Posterior vena cava (tissue), 2 donors: Measurements from ENCODE around the gene GMPPA. TPM values are rescaled to one million over a fixed set of nuclear protein-coding genes. Genes with fewer than 3 reads are reported as not detected.
A peak's percentile ranks its signal among the peaks of the same experiment; 100 is the strongest.

ENCODE experiments used
- DNase-seq: peaks from one replicate; pipeline ENCODE4 v3.0.0-alpha.2; 2020; ENCODE audit warnings: low spot score
- intact Hi-C, 2 donors: fragments of 100-400 bp; cut with DNase I; formaldehyde crosslinking; loops; one replicate each; pipeline versions ENCODE4 v1.14.1 to v1.14.2; 2022 to 2023
- total RNA-seq, 2 donors: library from RNA; stranded (reverse); fragmentation: NEBNext Ultra II Directional; extraction: Animal tissue kit (Norgen Biotek cat#: 25700); gene quantifications; one replicate each; pipeline ENCODE4 v1.2.1, GENCODE V29; 2021
- donor health status: DM: yes; HTN: yes; CAD: no.
- donor health status: DM: yes; HTN: yes; CAD: no.

GMPPA gene
- total RNA-seq, 2 donors from 2014 or later = 33.9 to 42.8 TPM

GRCh38 chr2:219497495-219498279 is 1.0 kb upstream of the GMPPA start:
- peak; percentile 97 for DNase-seq
- intact Hi-C loops = no loop called here

- DNase-seq = no peak
- intact Hi-C loops = no loop called here
Measured at GRCh38 chr2:219499058-219499307, 292 bp downstream of the GMPPA start.

- intact Hi-C loops = no loop called here
- no peak for DNase-seq
Measured at GRCh38 chr2:219499555-219499954, 864 bp downstream of the GMPPA start.

- intact Hi-C loops = no loop called here
- DNase-seq = no peak
Measured at GRCh38 chr2:219500135-219500534, 1.4 kb downstream of the GMPPA start.

GRCh38 chr2:219501849-219502248 is 3.2 kb downstream of the GMPPA start:
- intact Hi-C loops = no loop called here
- no peak for DNase-seq

- intact Hi-C loops = no loop called here
- DNase-seq = no peak
Measured at GRCh38 chr2:219502618-219503017, 3.9 kb downstream of the GMPPA start.

- intact Hi-C loops = no loop called here
- DNase-seq = no peak
Measured at GRCh38 chr2:219505585-219505984, 6.9 kb downstream of the GMPPA start.

- intact Hi-C loops = no loop called here
Measured at GRCh38 chr2:219506153-219506801, 7.6 kb downstream of the GMPPA start.

GRCh38 chr2:219506802-219507526 is 8.3 kb downstream of the GMPPA start:
- intact Hi-C loops = no loop called here
- DNase-seq = no peak

More at GRCh38 chr2:219506153-219506801, 7.6 kb downstream of the GMPPA start:
- no peak for DNase-seq

GRCh38 chr2:219507581-219508443 is 9.1 kb downstream of the GMPPA start:
- intact Hi-C loops = no loop called here
- DNase-seq = no peak

- no peak for DNase-seq
- intact Hi-C loops = no loop called here
Measured at GRCh38 chr2:219508444-219508734, 9.7 kb downstream of the GMPPA start.

GRCh38 chr2:219508971-219509779 is 10.5 kb downstream of the GMPPA start:
- intact Hi-C loops = no loop called here
- no peak for DNase-seq

GRCh38 chr2:219509780-219510511 is 11.3 kb downstream of the GMPPA start:
- intact Hi-C loops = no loop called here
- no peak for DNase-seq

- DNase-seq = no peak
- intact Hi-C loops = no loop called here
Measured at GRCh38 chr2:219510512-219511135, 11.9 kb downstream of the GMPPA start.

- DNase-seq = no peak
- intact Hi-C loops = no loop called here
Measured at GRCh38 chr2:219511547-219512325, 13.0 kb downstream of the GMPPA start.

GRCh38 chr2:219512524-219513216 is 14.0 kb downstream of the GMPPA start:
- intact Hi-C loops = no loop called here
- DNase-seq = no peak

GRCh38 chr2:219513787-219514186 is 15.1 kb downstream of the GMPPA start:
- intact Hi-C loops = no loop called here
- no peak for DNase-seq
